Subcutaneous abdominal adipose tissue (tissue), 5 donors: ENCODE results near the gene EIF4B.
A peak's percentile ranks its signal among the peaks of the same experiment; 100 is the strongest.
"Not testable (repeated sequence)": the region's sequence is repeated elsewhere in the genome, so short reads cannot be mapped to it uniquely, and the experiment has no call there.

Experiments used
- H3K27ac ChIP-seq: one replicate; pipeline ENCODE4 v1.7.0; 2013; ENCODE audit warnings: low read depth, mild to moderate bottlenecking, inconsistent platforms, low read length, moderate library complexity
- H3K27me3 ChIP-seq, 5 donors: one replicate each; pipeline ENCODE4 v1.7.0; 2013; ENCODE audit warnings: low read length in 5 of 5, inconsistent platforms in 1 of 5; ENCODE audit not compliant: control insufficient read depth in 5 of 5, insufficient read depth in 4 of 5
- H3K36me3 ChIP-seq, 5 donors: one replicate each; pipeline ENCODE4 v1.7.0; 2013; ENCODE audit warnings: low read length in 5 of 5; ENCODE audit not compliant: control insufficient read depth in 5 of 5, insufficient read depth in 5 of 5
- H3K4me1 ChIP-seq, 5 donors: one replicate each; pipeline ENCODE4 v1.7.0; 2013; ENCODE audit warnings: low read length in 5 of 5, mild to moderate bottlenecking in 3 of 5, moderate library complexity in 1 of 5; ENCODE audit not compliant: control insufficient read depth in 5 of 5, insufficient read depth in 5 of 5
- H3K4me3 ChIP-seq, 5 donors: one replicate each; pipeline ENCODE4 v1.7.0; 2013; ENCODE audit warnings: low read length in 5 of 5, low read depth in 1 of 5
- H3K9ac ChIP-seq, 5 donors: one replicate each; pipeline ENCODE4 v1.7.0; 2013; ENCODE audit warnings: low read length in 5 of 5, mild to moderate bottlenecking in 4 of 5, moderate library complexity in 3 of 5
- H3K9me3 ChIP-seq, 5 donors: one replicate each; pipeline ENCODE4 v1.7.0; 2013; ENCODE audit warnings: low read length in 5 of 5; ENCODE audit not compliant: control insufficient read depth in 5 of 5
- donor health status: healthy.
- donor health status: healthy.
- donor health status: healthy.
- donor health status: healthy.
- donor health status: healthy.

The EIF4B gene

GRCh38 chr12:53012928-53013327 lies 6.7 kb downstream of the EIF4B start:
- Histone ChIP-seq H3K4me1 (peaks cover 3 to 45% (median 27%) of the 10 kb centered on the region in 5 donors), H3K27me3 (no peaks in the 10 kb centered on the region), H3K27ac (peak overlapping the region; percentile 60), H3K9ac (peak overlapping the region in 1 of 5 donors; percentile 20), H3K9me3 (no peaks in the 10 kb centered on the region), H3K4me3 (no peak overlapping the region), H3K36me3 (peaks cover 4 to 24% (median 6%) of the 10 kb centered on the region in 5 donors)

GRCh38 chr12:53014709-53015108 lies 8.5 kb downstream of the EIF4B start:
- no peak overlapping the region for H3K9ac ChIP-seq
- no peak overlapping the region for H3K4me3 ChIP-seq
- H3K27ac ChIP-seq, result peak overlapping the region; percentile 9
- H3K36me3 ChIP-seq, result peaks cover 13 to 41% (median 20%) of the 10 kb centered on the region in 5 donors
- no peaks in the 10 kb centered on the region for H3K9me3 ChIP-seq
- H3K27me3 ChIP-seq, result no peaks in the 10 kb centered on the region
- peaks cover 1 to 27% (median 10%) of the 10 kb centered on the region in 5 donors for H3K4me1 ChIP-seq

- H3K27me3 ChIP-seq, result no peaks in the 10 kb centered on the region
- H3K4me3 ChIP-seq, result no peak overlapping the region
- peaks cover 0 to 11% (median 4%) of the 10 kb centered on the region in 5 donors for H3K4me1 ChIP-seq
- H3K9ac ChIP-seq, result no peak overlapping the region
- peaks cover 38 to 92% (median 77%) of the 10 kb centered on the region in 5 donors for H3K36me3 ChIP-seq
- no peaks in the 10 kb centered on the region for H3K9me3 ChIP-seq
- no peak overlapping the region for H3K27ac ChIP-seq
Measured at GRCh38 chr12:53025250-53025649, 19.0 kb downstream of the EIF4B start.

GRCh38 chr12:53027014-53027413 lies 20.8 kb downstream of the EIF4B start:
- H3K9ac ChIP-seq, H3K9me3 ChIP-seq, H3K4me3 ChIP-seq, H3K27me3 ChIP-seq, H3K4me1 ChIP-seq, H3K27ac ChIP-seq: not testable (repeated sequence)
- H3K36me3 ChIP-seq, result peaks cover 27 to 94% (median 75%) of the 10 kb centered on the region in 5 donors

- Histone ChIP-seq H3K27me3 (no peaks in the 10 kb centered on the region), H3K27ac (no peak overlapping the region), H3K9me3 (no peaks in the 10 kb centered on the region), H3K9ac (no peak overlapping the region), H3K4me1 (peaks cover 0 to 6% (median 2%) of the 10 kb centered on the region in 5 donors), H3K36me3 (peaks cover 16 to 89% (median 72%) of the 10 kb centered on the region in 5 donors), H3K4me3 (no peak overlapping the region)
Measured at GRCh38 chr12:53031616-53032015, 25.4 kb downstream of the EIF4B start.

GRCh38 chr12:53033832-53034231 lies 27.6 kb downstream of the EIF4B start:
- not testable (repeated sequence) for H3K27me3 ChIP-seq, H3K27ac ChIP-seq, H3K9me3 ChIP-seq, H3K4me3 ChIP-seq
- Histone ChIP-seq H3K36me3 (peaks cover 27 to 86% (median 71%) of the 10 kb centered on the region in 5 donors), H3K4me1 (peaks cover 0 to 16% (median 11%) of the 10 kb centered on the region in 5 donors), H3K9ac (peak overlapping the region in 1 of 5 donors; percentile 24)

- no peak overlapping the region for H3K4me3 ChIP-seq
- no peak overlapping the region for H3K27ac ChIP-seq
- H3K9ac ChIP-seq, result no peak overlapping the region
- no peaks in the 10 kb centered on the region for H3K27me3 ChIP-seq
- H3K4me1 ChIP-seq, result peaks cover 0 to 23% (median 17%) of the 10 kb centered on the region in 5 donors
- no peaks in the 10 kb centered on the region for H3K9me3 ChIP-seq
- H3K36me3 ChIP-seq, result peaks cover 33 to 86% (median 73%) of the 10 kb centered on the region in 5 donors
Measured at GRCh38 chr12:53034459-53034858, 28.2 kb downstream of the EIF4B start.

GRCh38 chr12:53036802-53037201 lies 30.5 kb downstream of the EIF4B start:
- Histone ChIP-seq H3K27me3 (no peaks in the 10 kb centered on the region), H3K9ac (no peak overlapping the region), H3K4me1 (peaks cover 0 to 25% (median 18%) of the 10 kb centered on the region in 5 donors), H3K9me3 (no peaks in the 10 kb centered on the region), H3K27ac (no peak overlapping the region), H3K4me3 (no peak overlapping the region), H3K36me3 (peaks cover 33 to 72% (median 62%) of the 10 kb centered on the region in 5 donors)

GRCh38 chr12:53039851-53040250 lies 33.6 kb downstream of the EIF4B start:
- H3K9me3 ChIP-seq, result no peaks in the 10 kb centered on the region
- no peak overlapping the region for H3K4me3 ChIP-seq
- H3K27ac ChIP-seq, result peak overlapping the region; percentile 85
- no peak overlapping the region for H3K9ac ChIP-seq
- H3K36me3 ChIP-seq, result peaks cover 24 to 49% (median 37%) of the 10 kb centered on the region in 5 donors
- H3K27me3 ChIP-seq, result no peaks in the 10 kb centered on the region
- peaks cover 11 to 40% (median 35%) of the 10 kb centered on the region in 5 donors for H3K4me1 ChIP-seq

- no peaks in the 10 kb centered on the region for H3K9me3 ChIP-seq
- H3K27ac ChIP-seq, result peak overlapping the region; percentile 97
- no peak overlapping the region for H3K9ac ChIP-seq
- no peaks in the 10 kb centered on the region for H3K27me3 ChIP-seq
- peaks cover 10 to 24% (median 14%) of the 10 kb centered on the region in 5 donors for H3K36me3 ChIP-seq
- H3K4me1 ChIP-seq, result peaks cover 16 to 57% (median 51%) of the 10 kb centered on the region in 5 donors
- no peak overlapping the region for H3K4me3 ChIP-seq
Measured at GRCh38 chr12:53042607-53043454, 36.6 kb downstream of the EIF4B start.
